ENCODE results near the gene RPS3A. TPM values are rescaled to one million over a fixed set of nuclear protein-coding genes. Genes with fewer than 3 reads are reported as not detected.

Gene RPS3A
- total and polyA plus RNA-seq, 2 of the 13 experiments (the other 11 are each of a cell fraction or from before 2014, with no cell fraction given) = 3,332 to 3,626 TPM

GRCh38 chr4:151095142-151095541 is 4.3 kb upstream of the RPS3A start:
- ChIA-PET POLR2A (no interaction called here), CTCF (ENCODE audit: low intra/inter-chr PET ratio, low total read pairs) (no interaction called here)
- Histone ChIP-seq H3K27ac (ENCODE audit: extremely low read length, insufficient read depth, low read length) (no peak overlapping the region), H3K79me2 (ENCODE audit: insufficient read depth, low read length) (peaks cover 7% of the 10 kb centered on the region), H4K20me1 (ENCODE audit: insufficient read depth, low read length) (peaks cover 5% of the 10 kb centered on the region; the same call in 1 of the 2 replicates), H3K9me3 (ENCODE audit: low read length) (no peaks in the 10 kb centered on the region), H3K9ac (ENCODE audit: insufficient read depth, low read depth, low read length) (no peak overlapping the region), H3K4me2 (ENCODE audit: low read depth, low read length) (peak overlapping the region; percentile 43; the same call in 1 of the 2 replicates), H2AFZ (ENCODE audit: low read length) (no peak overlapping the region), H3K27me3 (ENCODE audit: control insufficient read depth in 1 of 2, insufficient read depth in 2 of 2, low read length in 2 of 2) (no peaks in the 10 kb centered on the region; a peak in 1 of 5 replicates), H3K4me1 (ENCODE audit: insufficient read depth, low read length) (peaks cover 63% of the 10 kb centered on the region), H3K4me3 (replicated peaks in 1 of 3; ENCODE audit: insufficient read depth in 1 of 3, low read depth in 2 of 3, low read length in 3 of 3) (no peak overlapping the region), H3K36me3 (replicated peaks in 1 of 2; ENCODE audit: control insufficient read depth in 1 of 2, insufficient read depth in 2 of 2, low read length in 2 of 2) (no peaks in the 10 kb centered on the region)
- no peak for FAIRE-seq
- no peak for DNase-seq (ENCODE audit: low spot score)
- WGBS (ENCODE audit: low lambda C conversion rate) = 81% methylated on average over 3 of the region's 3 CpGs
- intact Hi-C loops (cut with micrococcal nuclease; ENCODE audit: unreplicated experiment) (no loop called here), in situ Hi-C loops (cut with HindIII; ENCODE audit: extremely low pct_ligation_motif_present, low pct_unique_long_range_greater_than_20kb) (loop anchor here (5.0 kb wide), 1 partner anchor 78 kb away; the partner anchor contains the start of gene LRBA)
- no TSS peak for BruUV-seq (replicated peaks)
- no peak for ATAC-seq
- TF ChIP-seq ZC3H4 (CRISPR knock-in tag; IDR thresholded peaks at IDR 0.05; ENCODE audit: borderline replicate concordance) (no peak), CREBL2 (CRISPR knock-in tag; IDR thresholded peaks at IDR 0.05; ENCODE audit: borderline replicate concordance) (no peak), ZMYM3 (CRISPR knock-in tag; IDR thresholded peaks at IDR 0.05) (no peak), SP5 (CRISPR knock-in tag; IDR thresholded peaks at IDR 0.05; ENCODE audit: borderline replicate concordance, low read depth) (no peak), GABPA (IDR thresholded peaks at IDR 0.05; ENCODE audit: low read depth, low read length) (no peak), GABPA (CRISPR knock-in tag; IDR thresholded peaks at IDR 0.05; ENCODE audit: low read depth) (no peak), ZBTB40 (IDR thresholded peaks at IDR 0.05) (no peak), ZBTB40 (CRISPR knock-in tag; IDR thresholded peaks at IDR 0.05) (no peak), ZNF552 (CRISPR knock-in tag; IDR thresholded peaks at IDR 0.05; ENCODE audit: borderline replicate concordance) (no peak), KAT2B (IDR thresholded peaks at IDR 0.05; ENCODE audit: borderline replicate concordance, low read depth, low read length) (no peak)
